ENCODE results near the gene PITHD1.
"Not testable (repeated sequence)": the region's sequence is repeated elsewhere in the genome, so short reads cannot be mapped to it uniquely, and the experiment has no call there.

PITHD1 gene

GRCh38 chr1:23777979-23778814, at the start of gene PITHD1:
Gene PITHD1 (plus strand): TSS chr1:23778418. CDS start chr1:23778516, 98 bp downstream.
- peaks cover 16% of the 10 kb centered on the region for H3K4me1 Mint-ChIP-seq (ENCODE audit: low read depth)

DNA sequence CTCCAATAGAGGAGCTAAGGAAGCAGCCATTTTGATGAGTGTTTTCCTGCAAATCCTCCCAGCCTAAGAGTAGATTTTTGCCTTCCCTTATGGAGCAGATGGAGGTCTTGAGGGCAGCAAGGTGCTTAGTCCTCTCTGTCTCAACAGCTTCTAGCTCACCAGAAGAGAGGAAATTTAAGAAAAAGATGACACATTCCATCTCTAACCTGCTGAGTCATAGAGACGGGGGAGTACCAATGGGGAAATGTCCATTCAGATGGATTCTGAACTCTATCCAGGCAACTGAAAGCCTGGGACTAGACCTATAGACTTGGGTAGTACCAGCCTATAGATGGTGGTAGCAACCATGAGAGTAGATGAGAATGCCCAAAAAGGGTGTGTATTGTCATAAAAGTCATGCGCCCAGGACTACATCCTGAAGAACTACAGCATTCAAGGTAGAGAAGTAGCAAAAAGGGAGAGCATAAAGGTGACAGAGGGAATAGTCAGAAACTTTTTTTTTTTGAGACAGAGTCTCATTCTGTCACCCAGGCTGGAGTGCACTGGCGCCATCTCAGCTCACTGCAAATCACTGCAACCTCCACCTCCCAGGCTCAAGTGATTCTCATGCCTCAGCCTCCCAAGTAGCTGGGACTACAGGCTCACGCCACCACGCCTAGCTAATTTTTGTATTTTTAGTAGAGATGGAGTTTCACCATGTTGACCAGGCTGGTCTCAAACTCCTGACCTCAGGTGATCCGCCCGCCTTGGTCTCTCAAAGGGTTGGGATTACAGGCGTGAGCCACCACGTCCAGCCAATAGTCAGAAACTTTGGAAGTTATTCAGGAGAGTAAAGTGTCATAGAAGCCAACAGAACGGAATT, 45.6 kb upstream of the PITHD1 start:
- Mint-ChIP-seq H3K4me1 (ENCODE audit: low read depth) (peaks cover 3% of the 10 kb centered on the region), H3K9me3 (no peaks in the 10 kb centered on the region), H3K4me3 (no peak overlapping the region), H3K27ac (no peak overlapping the region), H3K27me3 (ENCODE audit: low read depth) (no peaks in the 10 kb centered on the region), H3K36me3 (ENCODE audit: low read depth) (peaks cover 2% of the 10 kb centered on the region)
- DNase-seq (ENCODE audit: low spot score) = no peak

More at GRCh38 chr1:23777979-23778814, at the start of gene PITHD1:
- peaks cover 8% of the 10 kb centered on the region for H3K36me3 Mint-ChIP-seq (ENCODE audit: low read depth)
- H3K27ac Mint-ChIP-seq = peak within 1 kb of the TSS; percentile 88
- H3K4me3 Mint-ChIP-seq = peak within 1 kb of the TSS; percentile 91
- no peaks in the 10 kb centered on the region for H3K9me3 Mint-ChIP-seq
- DNase-seq (ENCODE audit: low spot score) = peak; percentile 82
- H3K27me3 Mint-ChIP-seq (ENCODE audit: low read depth) = no peaks in the 10 kb centered on the region

- not testable (repeated sequence) for H3K9me3 Mint-ChIP-seq
Observed at GRCh38 chr1:23733281-23733680, 44.9 kb upstream of the PITHD1 start.

DNA sequence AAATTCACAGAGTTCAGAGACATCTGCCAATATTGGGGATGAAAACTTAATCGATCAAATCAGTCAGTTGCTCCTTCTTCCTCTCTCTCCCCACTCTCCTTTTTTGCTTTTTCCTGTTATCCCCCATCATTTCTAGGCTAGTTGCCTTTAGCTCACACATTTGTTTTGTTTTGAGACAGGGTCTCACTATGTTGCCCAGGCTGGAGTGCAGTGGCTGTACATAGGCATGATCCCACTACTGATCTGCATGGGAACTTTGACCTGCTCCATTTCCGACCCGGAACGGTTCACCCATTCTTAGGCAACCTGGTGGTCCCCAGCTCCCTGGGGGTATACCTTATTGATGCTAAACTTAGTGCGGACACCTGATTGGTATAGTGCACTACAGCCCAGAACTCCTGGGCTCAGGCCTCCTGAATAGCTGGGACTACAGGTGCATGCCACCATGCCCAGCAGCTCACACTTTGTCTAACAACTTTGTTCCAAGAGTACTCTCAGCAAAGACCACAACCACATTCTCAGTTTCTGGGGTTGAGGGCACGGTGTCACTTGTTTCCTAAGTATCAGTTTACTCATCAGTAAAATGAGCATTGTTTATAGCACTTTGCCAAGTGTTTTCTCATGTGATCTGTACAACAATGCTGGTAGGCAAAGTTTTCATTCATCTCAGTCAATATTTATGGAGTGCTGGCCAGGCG, 41.6 kb upstream of the PITHD1 start:
- peak; percentile 42 for DNase-seq (ENCODE audit: low spot score)
- H3K4me3 Mint-ChIP-seq = no peak overlapping the region
- no peak overlapping the region for H3K27ac Mint-ChIP-seq
- H3K27me3 Mint-ChIP-seq (ENCODE audit: low read depth) = no peaks in the 10 kb centered on the region
- no peaks in the 10 kb centered on the region for H3K9me3 Mint-ChIP-seq
- H3K4me1 Mint-ChIP-seq (ENCODE audit: low read depth) = peaks cover 3% of the 10 kb centered on the region
- H3K36me3 Mint-ChIP-seq (ENCODE audit: low read depth) = peaks cover 2% of the 10 kb centered on the region

More at GRCh38 chr1:23733281-23733680, 44.9 kb upstream of the PITHD1 start:
- not testable (repeated sequence) for H3K4me3 Mint-ChIP-seq; H3K4me1 Mint-ChIP-seq (ENCODE audit: low read depth); H3K27ac Mint-ChIP-seq; H3K36me3 Mint-ChIP-seq (ENCODE audit: low read depth); DNase-seq (ENCODE audit: low spot score); H3K27me3 Mint-ChIP-seq (ENCODE audit: low read depth)

DNA sequence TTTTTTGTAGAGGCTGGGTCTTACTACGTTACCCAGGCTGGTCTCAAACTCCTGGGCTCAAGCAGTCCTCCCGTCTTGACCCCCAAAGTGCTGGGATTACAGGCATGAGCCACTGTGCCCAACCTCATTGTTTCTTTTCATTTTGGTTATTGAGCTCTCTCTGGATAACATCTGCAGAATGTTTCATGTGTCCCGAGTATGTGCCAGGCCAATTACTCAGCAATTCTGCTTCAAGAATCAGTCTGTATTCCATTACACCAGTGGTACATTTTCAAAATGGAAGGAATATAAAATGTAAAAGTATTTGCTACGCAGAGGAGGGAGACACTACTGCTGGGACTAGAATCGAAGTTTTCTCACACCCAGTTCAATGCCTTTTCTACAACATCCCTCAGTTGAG, 36.6 kb upstream of the PITHD1 start:
- peak overlapping the region; percentile 90 for H3K4me3 Mint-ChIP-seq
- no peak overlapping the region for H3K27ac Mint-ChIP-seq
- peaks cover 6% of the 10 kb centered on the region for H3K36me3 Mint-ChIP-seq (ENCODE audit: low read depth)
- no peaks in the 10 kb centered on the region for H3K27me3 Mint-ChIP-seq (ENCODE audit: low read depth)
- H3K4me1 Mint-ChIP-seq (ENCODE audit: low read depth) = peaks cover 28% of the 10 kb centered on the region
- H3K9me3 Mint-ChIP-seq = no peaks in the 10 kb centered on the region
- DNase-seq (ENCODE audit: low spot score) = no peak

- Mint-ChIP-seq H3K27ac (peak overlapping the region; percentile 89), H3K36me3 (ENCODE audit: low read depth) (peaks cover 10% of the 10 kb centered on the region), H3K4me1 (ENCODE audit: low read depth) (peaks cover 33% of the 10 kb centered on the region), H3K27me3 (ENCODE audit: low read depth) (no peaks in the 10 kb centered on the region), H3K9me3 (no peaks in the 10 kb centered on the region), H3K4me3 (peak overlapping the region; percentile 90)
- no peak for DNase-seq (ENCODE audit: low spot score)
Observed at GRCh38 chr1:23742670-23743286, 35.4 kb upstream of the PITHD1 start.

DNA sequence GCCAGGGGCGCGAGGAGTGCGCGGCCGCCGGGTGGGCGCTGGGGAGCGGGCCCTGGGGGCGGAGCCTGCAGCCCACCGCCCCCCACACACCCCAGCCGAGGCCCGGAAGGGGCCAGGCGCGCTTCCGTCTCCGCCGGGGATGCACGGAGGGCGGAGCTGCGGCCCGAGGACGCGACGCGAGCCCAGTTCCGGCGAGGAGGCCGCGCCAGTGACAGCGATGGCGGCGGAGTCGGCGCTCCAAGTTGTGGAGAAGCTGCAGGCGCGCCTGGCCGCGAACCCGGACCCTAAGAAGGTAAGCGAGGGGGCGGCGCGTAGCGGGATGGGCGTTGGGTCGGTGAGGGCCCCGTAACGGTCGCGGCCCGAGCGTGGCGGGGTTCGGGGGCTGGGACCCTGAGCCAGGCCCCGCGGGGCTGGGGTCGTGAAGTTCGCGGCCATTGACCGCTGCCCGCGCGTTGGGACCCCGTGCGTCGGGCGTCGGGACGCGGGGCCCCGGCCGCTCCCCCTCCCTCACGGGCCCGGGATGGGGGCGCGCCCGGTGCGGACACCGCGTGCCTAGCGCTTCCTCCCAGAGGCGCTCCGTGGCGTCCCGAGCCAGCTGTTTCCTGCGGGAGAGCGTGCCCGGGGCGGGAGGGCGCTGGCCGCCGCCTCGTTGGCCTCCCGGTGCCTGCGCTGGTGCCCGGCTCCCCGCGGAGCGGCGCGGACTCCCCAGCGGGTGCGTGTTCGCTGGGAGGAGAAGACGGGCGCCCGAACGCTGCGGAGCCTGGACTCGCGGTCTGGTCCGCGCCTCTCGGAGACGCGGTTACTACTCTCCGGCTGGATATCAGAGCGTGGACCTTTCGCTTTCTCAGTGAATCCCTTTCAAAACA, 34.7 kb upstream of the PITHD1 start, which contains the start of gene ELOA:
TSS of gene ELOA (plus strand) at position 185 of the 866 bp plus-strand sequence. CDS start at position 218, 33 bp downstream.
- peak; percentile 80 for DNase-seq (ENCODE audit: low spot score)
- peak within 1 kb of the TSS; percentile 89 for H3K27ac Mint-ChIP-seq
- H3K27me3 Mint-ChIP-seq (ENCODE audit: low read depth) = no peaks in the 10 kb centered on the region
- H3K4me1 Mint-ChIP-seq (ENCODE audit: low read depth) = peaks cover 37% of the 10 kb centered on the region
- peak within 1 kb of the TSS; percentile 90 for H3K4me3 Mint-ChIP-seq
- H3K9me3 Mint-ChIP-seq = no peaks in the 10 kb centered on the region
- peaks cover 10% of the 10 kb centered on the region for H3K36me3 Mint-ChIP-seq (ENCODE audit: low read depth)

- Mint-ChIP-seq H3K4me3 (peak overlapping the region; percentile 86), H3K27me3 (ENCODE audit: low read depth) (no peaks in the 10 kb centered on the region), H3K4me1 (ENCODE audit: low read depth) (peaks cover 41% of the 10 kb centered on the region), H3K36me3 (ENCODE audit: low read depth) (peaks cover 15% of the 10 kb centered on the region), H3K27ac (peak overlapping the region; percentile 2), H3K9me3 (no peaks in the 10 kb centered on the region)
- no peak for DNase-seq (ENCODE audit: low spot score)
Observed at GRCh38 chr1:23745515-23745914, 32.7 kb upstream of the PITHD1 start.

DNA sequence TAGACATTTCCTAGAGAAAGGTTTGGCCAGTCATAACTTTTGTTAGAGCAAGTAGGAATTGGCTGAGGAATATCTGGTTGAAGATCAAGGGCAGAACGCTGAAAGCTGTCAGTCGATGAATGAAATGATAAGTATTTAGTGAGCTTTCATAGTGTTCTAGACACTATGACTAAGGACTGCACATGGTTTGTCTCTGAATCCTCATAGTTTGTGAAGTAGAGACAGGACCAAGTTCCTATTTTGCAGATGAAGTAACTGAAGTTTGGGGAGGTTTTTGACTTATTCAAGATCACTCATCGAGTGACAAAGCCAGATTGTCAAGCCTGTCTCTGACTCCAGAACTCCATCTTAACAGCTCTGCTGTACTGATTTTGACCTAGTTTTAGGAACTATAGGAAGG, 30.2 kb upstream of the PITHD1 start:
- Mint-ChIP-seq H3K4me1 (ENCODE audit: low read depth) (peaks cover 29% of the 10 kb centered on the region), H3K27me3 (ENCODE audit: low read depth) (no peaks in the 10 kb centered on the region), H3K27ac (no peak overlapping the region), H3K36me3 (ENCODE audit: low read depth) (peaks cover 25% of the 10 kb centered on the region), H3K9me3 (no peaks in the 10 kb centered on the region), H3K4me3 (no peak overlapping the region)
- DNase-seq (ENCODE audit: low spot score) = no peak

- Mint-ChIP-seq H3K36me3 (ENCODE audit: low read depth) (peaks cover 43% of the 10 kb centered on the region), H3K27me3 (ENCODE audit: low read depth) (no peaks in the 10 kb centered on the region), H3K27ac (peak overlapping the region; percentile 18), H3K9me3 (no peaks in the 10 kb centered on the region), H3K4me1 (ENCODE audit: low read depth) (peaks cover 14% of the 10 kb centered on the region), H3K4me3 (no peak overlapping the region)
- DNase-seq (ENCODE audit: low spot score) = peak; percentile 16
Observed at GRCh38 chr1:23751050-23751814, 27.0 kb upstream of the PITHD1 start.

DNA sequence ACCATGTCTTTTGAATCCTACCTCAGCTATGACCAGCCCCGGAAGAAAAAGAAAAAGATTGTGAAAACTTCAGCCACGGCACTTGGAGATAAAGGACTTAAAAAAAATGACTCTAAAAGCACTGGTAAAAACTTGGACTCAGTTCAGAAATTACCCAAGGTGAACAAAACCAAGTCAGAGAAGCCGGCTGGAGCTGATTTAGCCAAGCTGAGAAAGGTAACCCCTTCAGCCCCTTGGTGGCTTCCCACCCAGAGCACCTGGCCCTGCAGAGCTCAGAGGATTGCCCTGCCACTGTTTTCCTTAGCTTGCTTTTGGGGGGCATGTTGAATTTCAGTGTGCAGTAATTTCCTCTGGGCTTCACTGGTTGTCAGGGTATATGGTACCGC, 26.4 kb upstream of the PITHD1 start:
- H3K27me3 Mint-ChIP-seq (ENCODE audit: low read depth) = no peaks in the 10 kb centered on the region
- no peak overlapping the region for H3K4me3 Mint-ChIP-seq
- no peak for DNase-seq (ENCODE audit: low spot score)
- H3K27ac Mint-ChIP-seq = no peak overlapping the region
- peaks cover 47% of the 10 kb centered on the region for H3K36me3 Mint-ChIP-seq (ENCODE audit: low read depth)
- H3K9me3 Mint-ChIP-seq = no peaks in the 10 kb centered on the region
- H3K4me1 Mint-ChIP-seq (ENCODE audit: low read depth) = peaks cover 12% of the 10 kb centered on the region

- Mint-ChIP-seq H3K4me1 (ENCODE audit: low read depth) (peaks cover 7% of the 10 kb centered on the region), H3K36me3 (ENCODE audit: low read depth) (peaks cover 48% of the 10 kb centered on the region), H3K27me3 (ENCODE audit: low read depth) (no peaks in the 10 kb centered on the region), H3K4me3 (no peak overlapping the region), H3K9me3 (no peaks in the 10 kb centered on the region), H3K27ac (no peak overlapping the region)
- no peak for DNase-seq (ENCODE audit: low spot score)
Observed at GRCh38 chr1:23752909-23753308, 25.3 kb upstream of the PITHD1 start.
